Measurements from ENCODE around the gene TMEM229B.
A peak's percentile ranks its signal among the peaks of the same experiment; 100 is the strongest.
"Not testable (repeated sequence)": the region's sequence is repeated elsewhere in the genome, so short reads cannot be mapped to it uniquely, and the experiment has no call there.

TMEM229B gene

DNA sequence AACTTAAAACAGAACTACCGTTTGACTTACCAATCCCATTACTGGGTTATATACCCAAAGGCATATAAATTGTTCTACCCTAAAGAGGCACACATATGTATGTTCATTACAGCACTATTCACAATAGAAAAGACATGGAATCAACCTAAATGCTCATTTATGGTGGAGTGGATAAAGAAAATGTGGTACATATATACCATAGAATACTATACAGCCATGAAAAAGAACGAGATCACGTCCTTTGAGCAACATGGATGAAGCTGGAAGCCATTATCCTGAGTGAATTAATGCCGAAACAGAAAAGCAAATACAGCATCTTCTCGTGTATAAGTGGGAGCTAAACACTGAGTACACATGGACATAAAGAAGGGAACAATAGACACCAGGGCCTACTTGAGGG, 31.8 kb downstream of the TMEM229B start:
- DNase-seq (ENCODE audit: low read depth in 3 of 3): no peak

DNA sequence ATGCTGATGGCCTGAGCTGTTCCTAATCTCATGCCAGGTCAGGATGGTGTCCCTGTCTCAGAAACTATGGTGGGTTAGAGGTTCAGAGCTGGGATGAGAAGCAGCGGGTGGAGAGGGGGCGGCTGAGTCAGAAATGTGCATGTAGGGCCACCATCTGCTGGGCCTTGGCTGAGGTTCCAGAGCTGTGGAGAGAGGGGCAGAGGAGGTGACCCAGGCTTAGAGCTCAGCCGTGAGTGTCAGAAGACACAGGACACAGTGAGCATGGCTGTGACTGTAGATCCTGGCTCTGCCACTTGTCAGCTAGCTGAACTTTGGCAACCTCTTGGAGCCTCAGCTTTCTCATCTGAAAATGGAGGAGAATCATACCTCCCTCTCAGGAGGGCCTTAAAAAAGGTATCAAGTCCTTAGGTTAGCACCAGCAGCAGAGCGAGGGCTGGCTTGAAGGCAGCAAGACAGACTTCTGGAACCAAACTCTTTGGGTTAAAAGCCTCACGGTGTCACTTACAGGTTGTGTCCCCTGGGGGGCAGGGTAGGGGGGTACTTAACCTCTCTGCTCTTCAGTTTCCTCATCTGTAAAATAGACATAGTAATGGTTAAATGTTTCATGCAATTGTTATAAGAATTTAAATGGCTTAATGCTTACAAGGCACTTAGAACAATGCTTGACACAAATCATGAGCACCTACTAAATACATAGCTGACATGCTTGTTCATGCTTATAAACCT, 34.8 kb downstream of the TMEM229B start:
- DNase-seq (ENCODE audit: low read depth in 3 of 3): no peak

DNA sequence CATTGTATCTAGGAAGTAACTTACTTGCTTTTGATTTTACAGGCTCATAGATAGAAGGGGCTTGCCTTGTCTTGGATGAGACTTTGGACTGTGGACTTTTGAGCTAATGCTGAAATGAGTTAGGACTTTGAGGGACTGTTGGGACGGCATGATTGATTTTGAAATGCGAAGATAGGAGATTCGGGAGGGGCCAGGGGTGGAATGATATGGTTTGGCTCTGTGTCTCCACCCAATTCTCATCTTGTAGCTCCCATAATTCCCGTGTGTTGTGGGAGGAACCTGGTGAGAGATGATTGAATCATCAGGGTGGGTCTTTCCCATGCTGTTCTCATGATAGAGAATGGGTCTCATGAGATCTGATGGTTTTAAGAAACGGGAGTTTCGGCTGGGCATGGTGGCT, 36.9 kb downstream of the TMEM229B start:
- not testable (repeated sequence) for DNase-seq (ENCODE audit: low read depth in 3 of 3)

DNA sequence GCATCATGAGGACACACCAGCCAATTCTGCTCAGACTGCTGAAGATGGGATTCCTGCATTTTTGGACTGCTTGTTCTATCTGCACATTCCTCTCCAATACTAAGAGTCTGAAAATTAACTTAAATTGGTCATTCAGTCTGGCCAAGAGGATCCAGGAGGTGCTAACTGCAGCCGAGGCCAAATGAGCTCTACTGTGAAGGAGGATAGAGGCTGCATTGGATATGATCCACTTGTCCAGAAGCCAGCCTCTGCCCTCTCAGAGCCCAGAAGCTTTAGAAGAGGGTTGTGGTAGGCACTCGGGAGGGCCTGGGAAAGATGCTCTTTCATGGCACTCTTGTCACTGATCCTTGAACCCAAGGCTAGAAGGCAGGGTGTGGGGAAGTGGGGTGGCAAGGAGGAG, 39.4 kb downstream of the TMEM229B start:
- no peak for DNase-seq (ENCODE audit: low read depth in 3 of 3)

DNA sequence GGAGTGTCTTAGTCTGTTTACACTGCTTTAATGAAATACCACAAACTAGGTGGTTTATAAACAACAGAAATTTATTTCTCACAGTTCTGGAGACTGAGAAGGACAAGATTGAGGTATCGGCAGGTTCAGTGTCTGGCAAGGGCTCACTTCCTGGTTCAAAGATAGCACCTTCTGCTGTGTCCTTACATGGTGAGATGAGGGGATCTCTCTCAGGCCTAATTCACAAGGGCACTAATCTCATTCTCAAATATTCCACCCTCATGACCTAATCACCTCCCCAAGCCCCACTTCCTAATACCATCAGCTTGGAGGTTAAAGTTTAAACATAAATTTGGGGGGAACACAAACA, 41.5 kb downstream of the TMEM229B start:
- no peak for DNase-seq (ENCODE audit: low read depth in 3 of 3)

DNA sequence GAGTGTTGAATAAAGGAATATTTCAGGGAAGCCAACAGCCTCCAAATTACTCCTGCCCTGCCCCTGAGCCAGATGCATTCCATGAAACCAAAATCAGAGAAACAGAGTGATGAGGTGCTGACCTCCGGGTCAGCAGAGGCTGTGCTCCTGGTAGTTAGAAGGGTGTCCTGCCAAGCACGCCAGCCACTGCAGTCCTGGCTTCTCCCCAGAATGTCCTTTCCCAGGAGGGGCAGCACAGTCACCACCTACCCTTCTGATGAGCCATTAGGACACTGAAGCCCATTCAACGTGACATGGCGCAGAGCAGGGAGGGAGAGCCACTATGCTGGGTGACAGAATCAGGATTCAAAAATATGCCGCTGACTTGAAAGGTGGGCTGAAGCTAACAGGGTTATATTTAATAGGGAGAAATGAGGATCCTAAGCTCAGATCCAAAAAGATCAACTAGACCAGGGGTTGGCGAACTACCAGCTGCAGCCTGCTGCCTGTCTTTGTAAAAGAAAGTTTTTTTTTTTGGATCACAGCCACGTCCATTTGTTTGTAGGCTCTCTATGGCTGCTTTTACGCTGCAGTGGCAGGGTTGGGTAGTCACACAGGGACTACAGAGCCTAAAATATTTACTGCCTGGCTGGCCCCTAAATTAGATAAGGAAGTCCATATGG, 42.0 kb downstream of the TMEM229B start:
- DNase-seq (ENCODE audit: low read depth in 3 of 3): no peak

DNA sequence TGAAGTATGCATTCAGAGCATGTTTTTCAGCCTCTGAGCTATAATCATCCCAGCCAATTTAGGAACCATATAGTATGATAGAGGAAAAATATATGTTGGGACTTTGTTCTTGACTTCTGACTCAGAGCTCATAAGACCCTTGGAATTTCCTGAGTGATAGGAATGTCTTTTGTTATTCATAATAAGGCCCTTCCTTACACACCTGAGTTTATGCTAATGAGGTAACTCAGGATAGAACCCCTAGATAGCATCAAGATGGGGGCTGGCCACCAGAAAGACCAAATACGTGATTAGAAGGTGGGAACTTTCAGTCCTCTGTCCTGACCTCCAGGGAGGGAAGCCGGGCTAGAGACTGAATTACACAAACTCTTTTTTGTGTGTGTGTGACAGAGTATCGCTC, 44.1 kb downstream of the TMEM229B start:
- DNase-seq (ENCODE audit: low read depth in 3 of 3): no peak

DNA sequence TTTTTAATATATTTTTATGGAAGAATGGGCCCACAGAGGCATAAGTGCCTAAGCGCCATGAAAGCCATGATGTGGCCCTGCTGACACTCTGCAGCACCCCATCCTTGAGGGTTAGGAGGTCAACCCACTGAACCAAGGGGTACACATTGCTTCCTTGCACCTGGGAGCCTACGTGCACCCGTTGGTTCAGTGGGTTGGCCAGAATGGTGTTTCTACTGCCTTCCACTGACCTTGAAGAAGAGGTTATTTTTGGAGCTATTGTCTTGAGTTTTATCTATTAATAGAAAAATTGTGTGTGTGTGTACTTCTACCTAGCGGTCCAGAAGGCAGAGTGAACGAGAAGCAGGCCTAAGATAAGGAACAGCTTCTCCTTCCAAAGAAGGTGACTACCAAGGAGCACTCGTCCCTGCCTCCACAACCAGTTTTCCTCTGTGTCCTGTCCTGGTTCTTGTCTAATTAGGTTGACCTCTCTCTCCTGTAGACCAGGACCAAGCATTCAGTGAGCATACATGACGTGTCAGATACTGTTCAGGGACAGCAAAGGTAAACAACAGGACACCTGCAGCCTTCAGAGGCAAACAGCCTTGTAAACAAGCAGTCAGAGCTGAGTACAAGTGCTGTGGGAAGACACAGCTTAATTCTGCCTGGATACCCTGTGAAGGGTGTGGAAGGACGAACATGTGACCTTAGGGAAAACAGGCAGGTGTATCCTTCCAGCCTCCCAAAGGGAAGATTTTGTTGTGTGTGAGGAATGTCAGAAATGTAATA, 46.2 kb downstream of the TMEM229B start:
- DNase-seq (ENCODE audit: low read depth in 3 of 3): no peak

DNA sequence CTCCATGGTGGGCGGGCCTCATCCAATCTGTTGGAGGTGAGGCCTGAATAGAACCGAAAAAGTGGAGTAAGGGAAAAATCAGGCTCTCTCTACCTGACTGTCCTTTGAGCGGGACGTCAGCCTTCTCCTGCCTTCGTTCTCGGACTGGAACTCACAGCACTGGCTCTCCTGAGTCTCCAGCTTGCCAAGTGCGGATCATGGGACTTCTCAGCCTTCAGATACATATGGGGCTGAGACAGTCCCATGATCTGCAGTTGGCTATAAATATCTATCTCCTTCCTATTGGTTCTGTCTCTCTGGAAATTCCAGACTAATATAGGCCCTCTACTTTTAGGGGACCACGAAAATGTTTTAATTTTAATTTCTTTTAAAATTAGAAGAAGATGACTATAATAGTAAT, 46.8 kb downstream of the TMEM229B start:
- DNase-seq (ENCODE audit: low read depth in 3 of 3): no peak

DNA sequence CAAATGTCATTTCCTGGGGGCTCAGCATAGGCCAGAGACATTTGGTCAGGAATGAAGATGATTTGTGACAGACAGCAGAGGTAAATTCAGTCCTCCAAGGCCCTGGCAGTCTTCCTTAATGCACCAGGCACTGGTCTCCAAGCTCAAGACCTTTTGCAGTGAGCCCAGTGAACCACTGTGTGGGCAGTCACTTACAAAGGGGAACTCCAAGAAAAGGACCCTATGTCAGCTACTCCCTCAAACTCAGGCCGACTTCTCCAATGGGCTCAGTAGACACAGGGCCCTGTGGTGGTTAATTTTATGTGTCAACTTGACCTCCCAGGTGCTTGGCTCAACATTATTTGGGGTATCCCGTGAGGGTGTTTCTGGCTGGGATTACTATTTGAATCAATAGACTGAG, 47.3 kb downstream of the TMEM229B start:
- no peak for DNase-seq (ENCODE audit: low read depth in 3 of 3)

DNA sequence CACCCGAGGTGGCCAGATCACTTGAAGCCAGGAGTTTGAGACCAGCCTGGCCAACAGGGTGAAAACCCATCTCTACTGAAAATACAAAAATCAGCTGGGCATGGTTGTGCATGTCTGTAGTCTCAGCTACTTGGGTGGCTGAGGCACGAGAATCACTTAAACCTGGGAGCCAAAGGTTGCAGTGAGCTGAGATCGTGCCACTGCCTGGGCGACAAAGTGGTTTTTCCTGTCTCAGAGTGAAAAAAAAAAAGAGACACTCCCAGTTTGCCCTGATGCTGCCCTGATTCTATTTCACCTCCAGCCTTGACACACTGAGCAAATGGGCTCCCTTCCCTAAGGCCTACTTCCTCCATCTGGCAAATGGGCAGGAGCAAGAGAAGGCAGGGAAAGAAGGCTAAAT, 48.0 kb downstream of the TMEM229B start:
- DNase-seq (ENCODE audit: low read depth in 3 of 3): no peak

DNA sequence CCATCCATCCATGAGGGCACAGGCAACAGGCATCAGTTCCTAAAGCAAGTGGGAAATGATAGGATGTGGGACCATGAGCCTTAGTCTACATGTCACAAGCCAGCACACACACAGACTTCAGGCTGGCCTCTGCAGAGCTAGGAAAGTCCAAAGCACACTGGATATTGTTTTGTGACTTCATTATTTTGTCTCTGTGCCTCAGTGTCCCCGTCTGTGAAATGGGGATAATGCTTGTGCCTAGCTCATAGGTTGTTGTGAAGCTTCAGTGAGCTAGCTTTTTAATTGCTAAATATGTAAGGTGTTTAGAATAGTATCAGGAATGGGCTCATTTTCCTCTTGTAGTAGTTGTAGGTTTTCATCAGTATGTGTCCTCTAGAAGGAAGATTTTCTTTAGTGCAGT, 49.6 kb downstream of the TMEM229B start:
- no peak for DNase-seq (ENCODE audit: low read depth in 3 of 3)

DNA sequence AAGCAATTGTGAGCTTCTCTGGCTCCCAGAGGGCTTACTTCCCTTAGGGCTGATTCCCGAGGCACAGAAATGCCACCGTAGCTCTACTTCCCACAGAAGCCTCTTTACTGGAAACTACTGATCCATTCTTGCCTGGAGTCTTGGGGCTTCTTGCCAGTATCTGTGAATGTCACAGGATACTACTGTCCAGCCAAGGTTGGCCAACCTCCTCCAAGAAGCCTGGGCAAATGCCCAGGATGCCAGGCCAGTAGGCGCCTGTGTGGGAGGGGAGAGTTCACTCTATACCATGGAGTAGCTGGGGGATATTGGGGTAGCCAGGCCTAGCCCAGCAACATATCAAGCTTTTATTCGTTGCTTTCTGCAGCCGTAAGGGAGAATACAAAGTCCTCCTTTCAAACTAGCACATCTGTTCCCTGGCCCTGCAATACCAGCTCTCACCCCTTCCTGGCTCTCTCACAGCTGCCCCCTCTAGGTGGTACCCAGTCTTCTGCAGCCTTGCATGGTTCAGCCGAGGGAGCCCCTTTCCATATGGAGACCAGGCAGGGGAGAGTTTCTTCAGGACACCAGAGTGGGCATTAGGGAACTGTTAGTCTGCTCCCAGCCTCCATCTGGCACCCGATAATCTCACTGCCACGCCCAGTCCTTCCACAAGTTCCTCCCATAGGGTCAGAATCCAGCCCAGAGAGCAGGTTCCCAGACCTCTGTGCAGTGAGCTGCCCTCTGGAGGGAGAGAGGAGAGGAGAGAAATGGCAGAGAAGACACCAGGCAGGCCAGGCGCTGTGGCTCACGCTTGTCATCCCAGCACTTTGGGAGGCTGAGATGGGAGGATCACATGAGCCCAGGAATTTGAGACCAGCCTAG, 52.3 kb downstream of the TMEM229B start:
- DNase-seq (ENCODE audit: low read depth in 3 of 3): no peak

DNA sequence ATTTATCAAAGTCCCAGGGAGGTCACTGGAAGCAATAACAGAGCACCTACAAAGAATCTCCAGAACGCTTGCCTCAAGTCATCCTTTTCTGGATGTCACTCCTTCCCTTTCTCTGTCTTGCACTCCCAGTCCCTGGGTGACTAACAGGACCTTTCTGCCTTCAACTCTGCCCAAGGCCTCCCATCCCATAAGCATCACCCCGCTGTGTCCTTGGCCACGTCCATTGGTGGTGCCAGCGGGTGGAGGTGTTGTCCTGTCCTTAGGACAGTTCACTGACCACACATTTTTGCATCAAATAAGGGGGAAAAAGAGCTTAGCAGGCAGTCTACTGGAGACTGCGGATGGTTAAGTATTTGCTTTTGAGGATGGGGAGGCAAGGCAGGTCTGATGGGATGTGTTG, 52.9 kb downstream of the TMEM229B start:
- DNase-seq (ENCODE audit: low read depth in 3 of 3): no peak

DNA sequence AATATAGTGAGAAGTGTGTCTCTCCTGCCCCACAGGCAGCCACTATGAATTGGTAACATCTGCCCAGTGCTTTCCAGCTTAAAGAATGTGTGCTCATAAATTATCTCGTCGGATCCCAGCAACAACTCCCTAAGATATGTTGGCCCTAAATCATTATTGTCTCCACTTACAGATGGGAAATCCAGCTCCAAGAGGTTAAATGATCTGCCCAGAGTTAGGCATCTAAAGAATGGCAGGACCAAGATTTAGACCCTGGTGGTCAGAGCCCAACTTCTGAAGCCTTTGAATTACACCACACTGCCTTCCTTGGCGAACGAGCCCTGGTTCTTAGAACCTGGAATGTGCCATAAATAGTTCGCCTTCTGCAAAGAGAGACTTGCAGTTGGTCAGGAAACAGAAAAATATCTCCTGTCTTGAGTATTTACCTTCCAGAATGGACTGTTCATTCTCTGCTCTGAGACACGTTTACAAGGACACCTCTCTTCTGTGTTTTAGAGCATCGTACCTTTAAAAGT, 56.4 kb downstream of the TMEM229B start:
- no peak for DNase-seq (ENCODE audit: low read depth in 3 of 3)

DNA sequence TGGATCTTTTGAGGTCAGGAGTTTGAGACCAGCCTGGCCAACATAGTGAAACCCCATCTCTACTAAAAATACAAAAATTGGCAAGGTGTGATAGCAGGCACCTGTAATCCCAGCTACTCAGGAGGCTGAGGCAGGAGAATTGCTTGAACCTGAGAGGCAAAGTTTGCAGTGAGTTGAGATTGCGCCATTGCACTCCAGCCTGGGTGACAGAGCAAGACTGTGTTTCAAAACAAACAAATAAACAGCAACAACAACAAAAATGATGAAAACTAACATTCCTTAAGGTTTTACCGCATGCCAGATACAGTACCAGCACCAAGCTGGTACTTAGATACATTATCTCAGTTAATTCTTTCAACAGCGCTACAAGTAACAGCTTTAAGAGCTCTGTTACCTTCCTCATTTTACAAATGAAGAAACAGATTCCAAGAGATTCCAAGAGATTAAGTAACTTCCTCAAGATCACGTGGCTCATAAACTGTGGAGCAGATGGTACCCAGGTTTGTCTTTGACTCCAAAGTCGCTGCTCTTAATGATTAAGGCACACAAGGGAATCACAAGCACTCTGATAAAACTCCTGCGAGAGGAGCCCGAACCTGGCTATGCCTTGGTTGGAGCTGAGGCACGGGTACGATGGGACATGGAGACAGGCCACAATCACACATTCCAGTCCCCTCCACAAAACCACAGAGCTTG, 58.9 kb downstream of the TMEM229B start:
- DNase-seq (ENCODE audit: low read depth in 3 of 3): no peak

DNA sequence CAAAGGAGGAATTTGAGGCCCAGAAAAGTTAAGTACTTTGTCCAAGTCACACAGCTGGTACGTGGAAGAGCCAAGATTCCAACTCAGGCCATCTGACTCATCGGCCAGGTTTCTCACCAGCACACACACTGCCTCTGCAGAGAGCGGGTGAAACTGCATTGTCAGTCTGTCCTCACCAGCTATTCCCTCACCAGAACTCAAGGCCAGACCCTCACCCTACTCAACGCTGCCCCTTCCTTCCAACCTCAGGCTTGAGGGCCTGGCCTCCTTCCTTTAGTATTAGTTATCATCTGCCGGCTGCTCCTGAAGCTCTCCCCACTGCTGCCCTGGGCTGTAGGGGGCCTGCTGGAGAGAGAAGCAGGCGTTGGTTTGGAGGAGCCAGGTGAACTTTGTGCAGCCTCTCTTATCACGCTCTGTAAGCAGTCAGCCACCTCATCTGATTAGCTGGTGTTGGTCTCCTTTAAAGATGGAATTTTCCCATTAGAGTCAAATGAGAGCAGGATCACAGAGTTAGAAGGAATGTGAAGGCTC, 60.0 kb downstream of the TMEM229B start:
- DNase-seq (ENCODE audit: low read depth in 3 of 3): no peak

DNA sequence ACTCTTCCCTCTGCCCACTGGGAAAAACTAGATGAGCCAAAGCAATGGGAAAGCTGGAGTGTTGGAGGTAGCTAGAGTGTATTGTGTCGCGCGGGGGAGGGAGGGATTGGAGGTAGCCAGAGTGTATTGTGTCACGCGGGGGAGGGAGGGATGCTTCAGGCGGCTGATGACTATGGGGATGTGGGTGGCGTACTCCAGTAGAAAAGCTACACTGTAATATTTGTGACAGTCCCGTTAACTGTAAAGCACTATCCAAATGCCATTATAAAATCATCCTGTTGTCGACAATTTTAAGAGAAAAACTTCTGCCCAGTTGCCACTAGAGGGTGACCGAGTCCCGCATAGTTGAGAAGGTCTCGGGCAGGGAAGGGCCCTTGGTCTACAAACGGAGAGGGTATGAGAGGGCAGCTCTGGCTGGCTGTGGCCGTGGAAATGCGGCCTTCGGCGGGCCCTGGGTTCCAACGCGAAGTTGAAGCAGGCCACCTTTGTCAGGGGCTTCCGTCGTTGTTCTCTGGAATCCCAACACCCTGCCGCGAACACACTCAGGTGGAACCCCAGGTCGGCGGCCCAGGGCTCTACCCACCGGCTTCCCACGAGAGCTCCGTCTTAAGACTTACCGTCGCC, 61.4 kb downstream of the TMEM229B start:
- peak; percentile 37 to 49 (median 48) for DNase-seq (ENCODE audit: low read depth in 3 of 3)

DNA sequence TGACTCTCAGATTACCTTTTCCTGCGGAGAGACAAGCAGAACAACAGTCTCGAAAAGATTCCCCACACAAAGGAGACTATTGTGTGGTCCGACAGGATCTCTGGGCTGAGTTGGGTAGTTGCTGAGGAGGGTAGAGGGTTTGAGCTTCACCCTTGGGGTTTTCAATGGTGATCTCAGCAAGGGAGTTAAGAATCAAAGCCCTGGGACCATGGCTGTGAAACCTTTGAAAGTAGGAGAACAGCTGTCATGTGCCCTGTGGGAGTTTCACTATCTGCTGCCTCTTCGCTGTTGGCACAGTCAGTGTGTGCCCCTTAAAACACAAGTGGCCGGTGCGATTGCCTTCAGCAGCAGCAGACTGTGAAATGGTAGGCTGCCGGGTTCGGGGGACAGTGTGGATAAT, 62.4 kb downstream of the TMEM229B start:
- no peak for DNase-seq (ENCODE audit: low read depth in 3 of 3)

DNA sequence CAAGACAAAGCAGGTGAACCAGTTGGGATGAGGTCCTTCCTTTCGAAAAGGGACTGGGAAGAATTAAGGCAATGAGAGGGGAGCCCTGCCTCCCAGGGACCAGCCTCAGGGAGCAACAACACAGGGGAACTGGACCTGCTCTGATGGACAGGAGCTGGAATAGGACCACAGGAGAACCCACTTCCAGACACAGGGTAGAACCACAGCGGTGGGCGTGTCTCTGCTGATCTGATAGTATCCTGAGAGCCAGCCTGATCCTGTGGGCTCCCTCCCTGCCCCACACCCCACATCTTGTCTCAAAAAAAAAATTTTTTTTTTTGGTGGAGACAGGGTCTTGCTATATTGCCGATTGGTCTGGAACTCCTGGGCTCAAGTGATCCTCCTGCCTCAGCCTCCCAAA, 62.9 kb downstream of the TMEM229B start:
- DNase-seq (ENCODE audit: low read depth in 3 of 3): no peak

DNA sequence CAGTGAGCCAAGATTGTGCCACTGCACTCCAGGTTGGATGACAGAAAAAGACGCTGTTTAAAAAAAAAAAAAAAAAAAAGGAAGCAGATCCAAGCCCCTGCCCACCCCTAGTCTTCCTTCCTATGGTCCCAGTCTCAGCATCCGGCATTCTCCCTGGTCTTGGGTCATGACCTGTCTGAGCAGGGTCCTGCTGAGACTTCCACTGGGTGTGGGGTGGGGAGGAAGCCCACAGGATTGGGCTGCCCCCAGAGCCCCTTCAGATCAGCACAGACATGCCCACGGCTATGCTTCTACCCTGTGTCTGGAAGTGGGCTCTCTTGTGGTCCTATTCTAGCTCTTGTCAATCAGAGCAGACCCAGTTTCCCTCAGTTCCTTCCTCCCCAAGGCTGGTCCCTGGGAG, 64.0 kb downstream of the TMEM229B start:
- no peak for DNase-seq (ENCODE audit: low read depth in 3 of 3)
